Erythroblast (primary cell): Measurements from ENCODE around the gene RGS7BP.

Source experiments
- GATA1 ChIP-seq: IDR thresholded peaks from 2 replicates; pipeline ENCODE4 v1.6.1; 2011; ENCODE audit warnings: low read depth, mild to moderate bottlenecking, control low read depth, low read length, moderate library complexity
- POLR2A ChIP-seq: IDR thresholded peaks from 2 replicates; pipeline ENCODE4 v1.6.1; 2011; ENCODE audit warnings: mild to moderate bottlenecking, low read length

DNA sequence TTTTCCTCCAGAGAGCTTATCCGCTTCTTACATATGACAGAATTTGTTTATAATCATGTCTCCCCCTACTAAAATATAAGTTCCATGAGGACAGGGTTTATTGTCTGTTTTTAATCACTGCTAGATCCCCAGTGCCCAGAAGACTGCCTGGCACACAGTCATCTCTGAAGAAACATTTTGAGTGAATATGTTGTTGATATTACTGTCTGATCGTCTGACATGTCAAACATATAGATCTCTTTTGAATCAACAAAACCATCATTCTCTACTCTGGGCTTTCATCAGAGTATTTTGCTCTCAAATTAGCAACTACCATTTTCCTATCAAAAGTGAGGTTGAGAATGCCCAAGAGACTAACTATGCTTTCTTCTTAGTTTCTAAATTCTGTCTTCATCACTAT, 117.2 kb downstream of the RGS7BP start:
- TF ChIP-seq POLR2A (no peak), GATA1 (no peak)
